ENCODE data around the gene POLE4. TPM values are rescaled to one million over a fixed set of nuclear protein-coding genes. Genes with fewer than 3 reads are reported as not detected.

Gene POLE4
- total RNA-seq, 3 donors from 2014 or later, result 31.9 to 46.5 (median 37.1) TPM

- H3K36me3 ChIP-seq, result no peaks in the 10 kb centered on the region
- intact Hi-C loops (cut with DNase I; ENCODE audit: low total_unique reads), result loop anchor here (5.0 kb wide), 1 partner anchor 338 kb away; no protein-coding TSS in a partner anchor
- DNase-seq (ENCODE audit: low spot score in 2 of 2), result no peak
- H3K4me1 ChIP-seq, result no peaks in the 10 kb centered on the region
- no peaks in the 10 kb centered on the region for H3K27me3 ChIP-seq
- H3K27ac ChIP-seq, result no peak overlapping the region
- H3K4me3 ChIP-seq, result no peak overlapping the region
- no peaks in the 10 kb centered on the region for H3K9me3 ChIP-seq
- TF ChIP-seq POLR2A (IDR thresholded peaks at IDR 0.05) (no peak), POLR2AphosphoS5 (IDR thresholded peaks at IDR 0.05) (no peak), CTCF (IDR thresholded peaks at IDR 0.05) (no peak)
Measured at GRCh38 chr2:75010571-75010970, 52.1 kb downstream of the POLE4 start.

- H3K27ac ChIP-seq, result no peak overlapping the region
- DNase-seq (ENCODE audit: low spot score in 2 of 2), result no peak
- H3K27me3 ChIP-seq, result no peaks in the 10 kb centered on the region
- intact Hi-C loops (cut with DNase I; ENCODE audit: low total_unique reads), result loop anchor here (5.0 kb wide), 1 partner anchor 340 kb away; no protein-coding TSS in a partner anchor
- no peaks in the 10 kb centered on the region for H3K36me3 ChIP-seq
- H3K4me1 ChIP-seq, result no peaks in the 10 kb centered on the region
- no peak for TF ChIP-seq CTCF (IDR thresholded peaks at IDR 0.05)
- no peak for TF ChIP-seq POLR2A (IDR thresholded peaks at IDR 0.05)
- no peak for TF ChIP-seq POLR2AphosphoS5 (IDR thresholded peaks at IDR 0.05)
- H3K4me3 ChIP-seq, result no peak overlapping the region
- H3K9me3 ChIP-seq, result no peaks in the 10 kb centered on the region
Measured at GRCh38 chr2:75012080-75012479, 53.6 kb downstream of the POLE4 start.

- Histone ChIP-seq H3K9me3 (no peaks in the 10 kb centered on the region), H3K4me3 (no peak overlapping the region)
- intact Hi-C loops (cut with DNase I; ENCODE audit: low total_unique reads), result no loop called here
Measured at GRCh38 chr2:75018162-75018561, 59.7 kb downstream of the POLE4 start.

More at GRCh38 chr2:75018162-75018561, 59.7 kb downstream of the POLE4 start:
- no peaks in the 10 kb centered on the region for H3K27me3 ChIP-seq
- DNase-seq (ENCODE audit: low spot score in 2 of 2), result no peak
- no peak overlapping the region for H3K27ac ChIP-seq
- H3K36me3 ChIP-seq, result no peaks in the 10 kb centered on the region
- no peaks in the 10 kb centered on the region for H3K4me1 ChIP-seq
- TF ChIP-seq POLR2A (IDR thresholded peaks at IDR 0.05) (no peak), CTCF (IDR thresholded peaks at IDR 0.05) (no peak), POLR2AphosphoS5 (IDR thresholded peaks at IDR 0.05) (no peak)

Other genes starting within 250 kb of the POLE4 start
- 10 to 100 TPM in 2 of 3 donors, 1 to 10 TPM in 1; 9.8 to 39.2 (median 19.9) TPM for gene HK2, start 124.5 kb upstream of the POLE4 start, total RNA-seq
- 1 to 10 TPM; 1.3 to 5.9 (median 2.4) TPM for gene TACR1, start 240.9 kb downstream of the POLE4 start, total RNA-seq